DND-41 (cell line): ENCODE data around the gene GOLGA6L9.
"Not testable (repeated sequence)": the region's sequence is repeated elsewhere in the genome, so short reads cannot be mapped to it uniquely, and the experiment has no call there.

Source experiments
- CTCF ChIP-seq: IDR thresholded peaks from 2 replicates; pipeline ENCODE4 v1.5.1; 2012; ENCODE audit warnings: borderline replicate concordance, low read length, moderate library complexity, mild to moderate bottlenecking; ENCODE audit not compliant: poor library complexity, severe bottlenecking; ENCODE audit errors: extremely low read depth
- EZH2 ChIP-seq: IDR thresholded peaks from 3 replicates; pipeline ENCODE4 v1.6.1; 2012; ENCODE audit warnings: borderline replicate concordance, low read depth, mild to moderate bottlenecking, moderate library complexity, low read length, inconsistent platforms; ENCODE audit not compliant: severe bottlenecking

GRCh38 chr15:82427117-82427516 is 2.5 kb upstream of the GOLGA6L9 start:
- not testable (repeated sequence) for TF ChIP-seq CTCF, EZH2
